GM12892 (cell line): ENCODE data around the gene FALEC.

Source experiments
- POLR2A ChIP-seq: IDR thresholded peaks from 2 replicates; pipeline ENCODE4 v1.6.1; 2011; ENCODE audit warnings: low read depth, low read length, control low read depth
- POLR2AphosphoS5 ChIP-seq: IDR thresholded peaks from 2 replicates; pipeline ENCODE4 v1.6.1; 2011; ENCODE audit warnings: low read depth, low read length, control low read depth
- TAF1 ChIP-seq: IDR thresholded peaks from 2 replicates; pipeline ENCODE4 v1.6.1; 2011; ENCODE audit warnings: low read depth, mild to moderate bottlenecking, control low read depth, low read length, borderline replicate concordance

DNA sequence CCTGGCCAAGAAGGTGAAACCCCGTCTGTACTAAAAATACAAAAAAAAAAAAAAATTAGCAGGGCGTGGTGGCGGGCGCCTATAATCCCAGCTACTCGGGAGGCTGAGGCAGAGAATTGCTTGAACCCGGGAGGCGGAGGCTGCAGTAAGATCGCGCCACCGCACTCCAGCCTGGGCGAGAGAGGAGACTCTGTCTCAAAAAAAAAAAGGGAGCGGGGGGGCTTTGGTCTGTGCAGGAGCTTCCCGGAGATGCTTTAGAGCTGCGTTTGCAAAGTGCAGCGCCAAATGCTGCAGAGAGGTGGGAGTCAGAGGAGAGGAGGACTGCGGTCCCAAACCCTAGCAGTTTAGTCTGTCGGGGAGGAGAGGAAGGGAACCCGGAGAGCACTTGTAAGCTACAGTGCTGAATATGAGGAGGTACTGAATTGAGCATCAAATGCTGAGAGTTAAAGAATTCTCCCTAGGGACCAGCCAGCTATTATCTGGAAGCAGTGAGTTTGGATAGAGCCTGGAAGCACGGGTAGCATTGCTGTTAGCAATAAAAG, 569 bp downstream of the FALEC start:
- TF ChIP-seq TAF1: no peak
- no peak for TF ChIP-seq POLR2AphosphoS5
- TF ChIP-seq POLR2A: no peak
